Stimulated activated CD8-positive, alpha-beta memory T cell treated with anti-CD3 and anti-CD28 coated beads, Interleukin-4, amount 100 ng/mL, for 48 hours (primary cell): ENCODE results near the gene NR1I3.

Experiments
- DNase-seq: peaks from one replicate; pipeline ENCODE4 v3.0.0-alpha.2; 2020

Gene NR1I3

DNA sequence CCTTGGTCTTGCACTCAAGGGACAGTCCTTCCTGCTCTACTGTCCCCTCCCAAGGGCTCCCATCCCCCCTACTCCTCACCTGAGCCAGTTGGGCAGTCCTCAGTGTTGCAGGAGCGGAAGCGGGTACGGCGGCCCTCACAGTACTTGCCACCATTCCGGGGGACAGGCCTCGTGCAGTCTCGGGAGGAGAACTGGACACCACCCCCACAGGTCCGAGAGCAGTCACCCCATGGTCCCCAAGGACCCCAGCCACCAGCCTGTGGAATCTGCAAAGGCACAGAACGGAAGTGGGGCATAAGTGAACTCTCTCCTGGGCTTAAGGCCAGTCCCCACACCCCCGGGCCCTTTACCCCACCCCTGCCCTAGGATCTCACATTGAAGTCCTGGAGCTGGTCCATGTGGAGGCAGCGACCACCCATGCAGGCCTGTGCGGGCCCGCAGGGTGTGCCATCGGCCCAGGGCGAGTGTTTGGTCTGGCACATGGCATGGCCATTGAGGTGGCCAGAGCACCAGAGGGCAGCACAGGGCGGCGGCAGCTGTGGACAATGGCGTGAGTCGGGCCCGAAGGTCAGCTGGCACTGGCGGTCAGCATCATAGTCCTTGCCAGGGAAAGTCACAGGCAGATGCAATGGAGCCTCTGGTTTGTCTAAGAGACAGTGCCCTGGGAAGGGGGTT lies 44.3 kb downstream of the NR1I3 start:
- DNase-seq, result no peak

DNA sequence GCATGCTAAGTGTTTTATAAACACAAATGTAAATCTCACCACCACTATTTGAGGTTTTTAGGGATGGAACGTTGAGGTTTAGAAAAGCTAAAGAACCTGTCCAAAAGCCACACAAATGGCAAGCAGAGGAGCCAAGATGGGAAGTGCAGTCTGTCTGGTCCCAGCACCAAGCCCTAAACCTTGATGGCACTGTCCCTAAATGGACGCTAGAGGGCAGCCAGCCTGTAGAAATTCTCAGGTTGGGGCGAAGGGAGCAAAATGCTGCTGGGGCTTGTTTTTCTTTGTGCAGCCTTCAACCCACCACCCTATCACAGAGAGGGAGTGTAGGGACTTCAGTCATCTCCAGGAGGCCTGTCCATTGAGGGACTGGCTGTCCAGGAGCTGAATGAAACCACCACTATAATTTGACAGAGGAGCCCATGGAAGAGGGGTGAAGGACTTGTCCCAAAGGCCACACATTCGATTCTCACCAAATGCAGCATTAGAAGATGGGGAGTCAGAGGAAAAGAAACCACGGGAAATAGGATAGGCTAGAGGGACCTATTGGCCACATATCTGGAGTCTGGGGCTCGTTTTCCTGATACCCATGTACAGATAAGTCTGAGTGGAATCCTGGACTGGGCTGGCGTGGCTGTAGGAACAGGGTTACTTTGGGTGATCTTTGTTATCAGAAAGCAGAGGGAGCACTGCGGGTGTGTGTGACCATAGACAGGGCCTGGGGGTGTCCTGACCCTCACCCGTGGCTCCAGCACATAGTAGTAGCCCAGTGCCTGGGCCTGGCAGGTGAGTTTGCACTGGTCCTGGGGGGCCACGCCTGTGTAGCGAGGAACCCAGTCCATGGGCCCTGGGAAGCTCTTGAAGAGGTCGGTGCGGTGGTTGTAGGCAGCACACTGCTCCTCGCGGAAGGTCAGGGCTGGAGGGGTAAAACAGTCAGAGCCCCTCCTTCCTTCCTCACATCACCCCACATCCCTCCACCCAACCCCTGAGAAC lies 45.2 kb downstream of the NR1I3 start:
- DNase-seq, result peak; percentile 76

DNA sequence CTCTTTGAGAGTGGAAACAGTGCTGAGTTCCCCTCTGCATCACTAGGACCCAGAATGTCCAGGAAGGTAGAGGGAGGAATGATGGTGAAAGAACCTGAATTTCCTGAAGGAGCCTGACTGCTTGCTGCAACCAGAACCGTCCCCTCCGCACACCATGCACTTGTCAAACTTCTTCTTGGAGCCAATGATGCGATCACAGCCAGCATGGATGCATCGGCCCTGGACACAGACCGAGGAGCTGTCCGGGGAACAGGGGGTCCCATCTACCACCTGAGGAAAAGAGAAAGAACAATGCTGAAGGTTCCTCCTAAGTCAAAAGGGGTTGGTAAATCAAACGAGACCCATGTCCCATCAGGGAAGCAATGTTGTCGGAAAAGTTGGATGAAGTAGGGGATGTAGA lies 46.0 kb downstream of the NR1I3 start:
- no peak for DNase-seq

DNA sequence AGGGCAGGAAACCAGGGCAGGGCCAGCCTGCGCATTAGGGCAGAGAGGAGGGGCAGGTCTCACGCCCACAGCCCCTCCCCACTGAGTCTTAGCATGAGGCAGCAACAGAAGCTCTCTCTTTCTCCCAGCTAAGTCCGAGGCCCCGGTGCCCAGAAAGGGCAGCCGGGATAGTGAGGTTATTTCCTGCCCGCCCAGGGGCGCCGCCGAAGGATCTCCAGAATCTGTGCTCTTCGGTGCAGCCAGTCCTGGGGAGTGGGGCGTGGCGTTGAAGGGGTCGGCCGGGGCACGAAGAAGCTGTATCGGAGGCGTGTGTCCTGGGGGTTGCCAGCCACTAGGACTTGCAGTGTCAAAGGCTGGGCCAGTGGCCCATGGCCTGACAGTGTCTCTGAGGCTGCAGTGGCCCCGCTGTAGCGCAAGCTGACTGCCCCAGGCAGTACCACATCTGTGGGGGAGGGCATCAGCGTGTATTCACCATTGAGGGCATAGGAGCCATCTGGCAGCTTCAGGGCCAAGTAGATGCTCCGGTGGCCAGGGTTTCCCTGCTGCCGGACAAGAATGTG lies 47.0 kb downstream of the NR1I3 start:
- DNase-seq, result no peak

DNA sequence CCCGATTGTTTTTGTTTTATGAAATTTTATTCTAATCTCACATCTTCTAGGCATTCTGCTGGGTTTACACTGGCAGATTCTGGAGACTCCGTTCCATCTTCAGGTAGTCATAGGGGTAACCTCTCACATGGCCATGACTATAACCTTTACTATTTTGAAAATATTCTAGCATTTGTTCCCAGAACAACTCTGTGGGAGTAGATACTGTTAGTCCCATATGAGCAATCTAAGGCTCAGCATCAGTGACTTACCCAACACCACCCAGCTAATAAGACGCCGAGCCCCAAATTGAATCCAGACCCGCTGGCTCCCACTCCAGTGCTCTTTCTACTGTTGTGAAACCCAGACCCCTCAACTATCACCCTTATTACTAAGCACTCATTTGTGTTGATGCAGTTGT lies 49.0 kb downstream of the NR1I3 start:
- DNase-seq, result no peak

DNA sequence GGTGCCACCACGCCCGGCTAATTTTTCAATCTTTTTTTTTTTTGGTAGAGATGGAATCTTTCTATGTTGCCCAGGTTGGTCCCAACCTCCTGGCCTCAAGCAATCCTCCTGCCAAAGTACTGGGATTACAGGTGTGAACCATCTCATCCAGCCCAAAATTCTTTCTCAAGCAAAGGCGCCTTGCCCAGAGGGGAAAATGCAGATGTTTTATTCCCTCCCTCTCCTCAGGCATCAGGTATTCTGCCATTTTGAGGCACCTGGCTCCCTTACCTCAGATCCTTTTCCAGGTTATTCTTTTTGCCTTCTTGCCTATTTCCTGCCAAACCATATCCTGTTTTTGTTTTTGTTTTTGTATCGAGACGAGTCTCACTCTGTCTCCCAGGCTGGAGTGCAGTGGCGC lies 49.6 kb downstream of the NR1I3 start:
- no peak for DNase-seq

DNA sequence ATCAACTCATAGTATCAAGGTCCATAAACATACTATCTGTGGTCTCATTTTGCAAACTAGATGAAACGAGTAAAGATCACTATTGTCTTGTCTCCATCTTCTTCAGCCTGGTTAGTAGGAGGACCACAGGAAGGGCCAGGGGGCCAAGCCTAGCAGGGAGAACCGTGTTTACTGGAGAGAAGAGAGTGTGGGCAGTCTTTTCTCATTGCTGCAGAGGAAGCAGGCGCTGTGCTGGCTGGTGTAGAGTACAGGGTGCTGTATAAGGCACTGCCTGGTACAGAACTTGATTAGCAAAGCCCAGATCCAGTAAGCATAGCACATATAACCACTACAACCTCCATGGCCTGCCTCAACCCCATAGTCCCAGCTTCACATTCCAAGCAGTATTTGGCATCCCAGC lies 50.7 kb downstream of the NR1I3 start:
- DNase-seq, result no peak

DNA sequence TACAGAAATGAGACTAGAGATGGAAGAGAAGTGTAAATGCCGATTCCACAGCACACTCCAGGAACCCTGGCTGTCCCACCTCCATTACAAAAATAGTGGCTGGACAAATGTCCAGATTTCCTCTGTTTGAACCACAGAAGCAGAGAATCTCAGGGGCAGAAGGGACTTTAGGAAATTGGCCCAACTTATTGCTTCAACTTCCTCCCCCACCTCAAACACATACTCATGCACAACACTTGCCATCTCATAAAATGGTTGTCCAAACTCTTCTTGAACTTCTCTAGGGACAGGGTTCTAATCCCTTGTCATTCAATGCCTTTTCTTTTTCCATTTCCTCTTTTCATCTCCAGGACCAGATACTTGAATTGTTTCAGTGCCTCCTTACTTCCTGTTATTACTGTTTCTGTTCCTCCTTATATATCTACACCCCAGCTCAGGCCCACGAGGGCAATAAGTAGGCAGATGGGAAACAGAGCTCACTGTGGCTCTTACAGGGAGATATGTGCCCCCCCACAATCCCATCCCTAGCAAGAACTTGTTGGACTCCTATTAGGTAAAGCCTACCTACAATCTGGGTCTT lies 52.2 kb downstream of the NR1I3 start:
- no peak for DNase-seq

DNA sequence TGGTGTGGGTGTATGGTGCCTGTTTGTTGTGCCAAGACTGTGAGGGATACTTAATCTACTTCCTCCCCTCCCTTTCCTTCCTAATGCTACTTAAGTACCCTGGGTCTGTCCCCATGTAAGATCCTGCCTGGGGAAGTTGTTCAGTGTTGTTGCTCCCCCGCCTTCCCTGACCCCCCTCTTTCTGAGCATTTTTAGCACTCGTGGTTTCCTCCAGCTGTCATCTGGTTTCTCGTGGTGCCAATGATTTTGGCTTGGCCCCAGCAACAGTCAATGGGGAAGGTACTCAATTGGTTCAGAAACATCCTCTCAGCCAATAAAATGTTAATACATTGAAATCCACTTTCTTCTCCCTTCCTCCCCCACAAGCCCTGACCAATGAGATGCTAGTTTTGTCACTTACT lies 52.7 kb downstream of the NR1I3 start:
- DNase-seq, result peak; percentile 71

DNA sequence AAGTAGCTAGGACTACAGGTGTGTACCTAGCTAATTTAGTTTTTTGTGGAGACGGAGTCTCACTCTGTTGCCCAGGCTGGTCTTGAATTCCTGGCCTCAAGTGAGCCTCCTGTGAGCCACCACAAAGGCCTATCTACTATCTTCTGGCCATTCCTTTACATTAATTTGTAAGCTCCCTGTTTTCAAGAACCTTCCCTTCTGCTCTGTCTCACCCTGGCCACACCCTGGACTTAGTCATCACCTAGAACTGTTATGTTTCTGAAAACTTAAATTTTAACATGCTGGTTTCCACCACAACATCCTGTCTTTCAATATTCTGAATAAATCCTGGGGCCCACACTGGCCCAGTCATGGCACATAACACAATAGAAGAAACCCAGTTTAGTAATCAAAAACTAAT lies 55.8 kb downstream of the NR1I3 start:
- peak; percentile 70 for DNase-seq

GRCh38 chr1:161180639-161181038 lies 57.4 kb downstream of the NR1I3 start:
- no peak for DNase-seq

DNA sequence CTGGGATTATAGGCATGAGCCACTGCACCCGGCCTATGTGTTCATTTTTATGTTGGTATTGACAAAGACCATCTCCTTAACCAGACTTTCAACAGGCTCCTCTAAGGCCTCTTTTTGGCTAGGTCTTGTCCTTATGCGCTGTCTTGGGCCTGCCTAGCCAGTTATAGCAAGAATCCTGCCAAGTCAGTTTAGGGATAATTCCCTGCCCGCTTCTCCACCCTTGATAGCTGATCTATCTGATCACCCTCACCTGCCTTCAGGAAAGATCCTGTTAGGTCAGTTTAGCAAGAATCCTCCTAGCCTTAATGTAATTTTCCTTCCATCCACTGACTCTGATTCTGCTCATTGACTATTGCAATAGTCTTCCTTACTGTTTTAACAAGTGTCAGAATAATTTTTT lies 58.3 kb downstream of the NR1I3 start:
- no peak for DNase-seq
